CD4-positive, alpha-beta T cell treated with Interleukin-15 for 1 hour (primary cell): Measurements from ENCODE around the gene HMCN2.
"Not testable (repeated sequence)": the region's sequence is repeated elsewhere in the genome, so short reads cannot be mapped to it uniquely, and the experiment has no call there.

Experiments
- DNase-seq: peaks from one replicate; pipeline ENCODE4 v3.0.0-alpha.2; 2020

Gene HMCN2

GRCh38 chr9:130240410-130241197 lies 25.0 kb upstream of the HMCN2 start:
- DNase-seq: peak; percentile 33

- DNase-seq: no peak
Measured at GRCh38 chr9:130241198-130241535, 24.4 kb upstream of the HMCN2 start.

- DNase-seq: no peak
Measured at GRCh38 chr9:130242270-130243014, 23.1 kb upstream of the HMCN2 start.

- DNase-seq: peak; percentile 73
Measured at GRCh38 chr9:130243015-130243881, 22.3 kb upstream of the HMCN2 start.

GRCh38 chr9:130243882-130244170 lies 21.7 kb upstream of the HMCN2 start:
- DNase-seq: no peak

- no peak for DNase-seq
Measured at GRCh38 chr9:130244548-130245165, 20.9 kb upstream of the HMCN2 start.

- no peak for DNase-seq
Measured at GRCh38 chr9:130245474-130245873, 20.1 kb upstream of the HMCN2 start.

- DNase-seq: no peak
Measured at GRCh38 chr9:130246126-130246525, 19.4 kb upstream of the HMCN2 start.

GRCh38 chr9:130254747-130255630 lies 10.6 kb upstream of the HMCN2 start:
- no peak for DNase-seq

GRCh38 chr9:130255631-130256134 lies 9.9 kb upstream of the HMCN2 start:
- DNase-seq: no peak

GRCh38 chr9:130256644-130257043 lies 8.9 kb upstream of the HMCN2 start:
- no peak for DNase-seq

- not testable (repeated sequence) for DNase-seq
Measured at GRCh38 chr9:130258137-130258536, 7.4 kb upstream of the HMCN2 start.

GRCh38 chr9:130259044-130259443 lies 6.5 kb upstream of the HMCN2 start:
- DNase-seq: no peak

GRCh38 chr9:130260816-130261765 lies 4.5 kb upstream of the HMCN2 start:
- DNase-seq: no peak

- no peak for DNase-seq
Measured at GRCh38 chr9:130262061-130262745, 3.4 kb upstream of the HMCN2 start.

- DNase-seq: no peak
Measured at GRCh38 chr9:130262771-130263170, 2.8 kb upstream of the HMCN2 start.

GRCh38 chr9:130263601-130264413 lies 1.8 kb upstream of the HMCN2 start:
- no peak for DNase-seq

GRCh38 chr9:130264414-130265350 lies 878 bp upstream of the HMCN2 start:
- DNase-seq: no peak
